Dendritic cell treated with granulocyte-macrophage colony-stimulating factor and Interleukin-4, amounts not matched to agents 40 ng/mL and 50 ng/mL, for 4 days (primary cell): Measurements from ENCODE around the gene ST3GAL5.

ENCODE experiments used
- H3K27ac Mint-ChIP-seq: one replicate; pipeline ENCODE4 v1.8.0; 2022; ENCODE audit warnings: mild to moderate bottlenecking, mixed read lengths
- H3K27me3 Mint-ChIP-seq: one replicate; pipeline ENCODE4 v1.8.0; 2022; ENCODE audit warnings: mild to moderate bottlenecking, mixed read lengths
- H3K36me3 Mint-ChIP-seq: one replicate; pipeline ENCODE4 v1.8.0; 2022; ENCODE audit warnings: low read depth, mixed read lengths
- H3K4me1 Mint-ChIP-seq: one replicate; pipeline ENCODE4 v1.8.0; 2022; ENCODE audit warnings: low read depth, mixed read lengths
- H3K4me3 Mint-ChIP-seq: one replicate; pipeline ENCODE4 v1.8.0; 2022; ENCODE audit warnings: mild to moderate bottlenecking, moderate library complexity, mixed read lengths
- H3K9me3 Mint-ChIP-seq: one replicate; pipeline ENCODE4 v1.8.0; 2022; ENCODE audit warnings: mixed read lengths
- intact Hi-C: fragments of 100-400 bp; cut with micrococcal nuclease; formaldehyde crosslinking; loops from one replicate; pipeline ENCODE4 v1.15.0; 2022

The ST3GAL5 gene

DNA sequence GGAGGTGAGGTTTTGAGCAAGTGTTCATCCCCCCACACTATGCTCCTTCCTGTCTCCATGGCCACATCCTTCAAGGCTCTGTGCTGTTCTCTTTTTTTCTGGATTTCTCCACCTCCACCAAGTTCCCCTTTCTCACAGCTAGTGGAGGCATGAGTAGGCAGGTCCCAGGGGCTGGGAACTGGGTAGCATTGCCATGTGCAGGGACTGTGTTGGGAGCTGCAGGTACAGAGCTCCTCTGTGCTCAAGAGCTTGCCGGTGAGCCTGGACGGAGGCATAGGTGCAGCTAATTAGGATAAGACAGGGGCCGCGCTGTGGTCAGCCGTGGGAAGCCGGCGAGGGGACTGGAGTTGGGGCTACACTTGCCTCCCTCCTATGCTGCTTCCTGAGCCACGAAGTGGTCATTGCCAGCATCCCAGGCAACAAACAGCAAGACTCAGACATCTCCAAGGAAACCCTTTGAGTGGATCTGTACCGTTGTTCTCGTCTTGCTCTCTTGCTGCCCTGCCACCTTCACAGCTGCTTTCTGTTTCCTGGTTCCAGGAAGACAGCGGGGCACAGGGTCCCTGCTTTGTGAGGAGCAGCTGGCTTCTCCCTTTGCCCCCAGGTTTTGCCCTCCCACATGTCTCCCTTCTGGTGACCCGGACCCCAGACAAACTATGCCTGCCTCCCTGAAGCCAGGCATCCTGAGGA is 98.1 kb downstream of the ST3GAL5 start:
- H3K9me3 Mint-ChIP-seq = no peaks in the 10 kb centered on the region
- H3K36me3 Mint-ChIP-seq = no peaks in the 10 kb centered on the region
- H3K27ac Mint-ChIP-seq = no peak overlapping the region
- H3K27me3 Mint-ChIP-seq = peaks cover 32% of the 10 kb centered on the region
- H3K4me3 Mint-ChIP-seq = no peak overlapping the region
- H3K4me1 Mint-ChIP-seq = peaks cover 20% of the 10 kb centered on the region
- intact Hi-C loops = no loop called here

DNA sequence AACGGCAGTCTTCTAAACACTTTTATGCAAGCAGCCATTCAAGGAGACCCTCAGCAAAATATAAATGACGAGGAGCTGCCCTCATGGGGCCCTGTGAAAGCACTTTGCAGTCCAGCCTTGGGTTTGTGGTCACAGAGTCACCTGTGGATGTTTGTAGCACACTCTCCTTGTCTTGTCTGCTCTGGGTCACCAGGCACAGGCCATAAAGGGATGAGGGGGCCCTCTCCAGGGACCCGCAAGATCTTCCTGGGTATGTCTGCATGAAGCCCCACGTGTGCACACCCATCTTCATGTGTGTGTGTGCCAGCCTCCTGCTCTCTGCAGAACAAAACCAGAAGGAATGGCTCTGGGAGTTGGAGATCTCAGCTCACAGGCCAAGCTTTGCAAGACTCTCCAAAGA is 98.8 kb downstream of the ST3GAL5 start:
- peaks cover 26% of the 10 kb centered on the region for H3K4me1 Mint-ChIP-seq
- no peaks in the 10 kb centered on the region for H3K36me3 Mint-ChIP-seq
- H3K27ac Mint-ChIP-seq = no peak overlapping the region
- H3K27me3 Mint-ChIP-seq = peaks cover 38% of the 10 kb centered on the region
- no peak overlapping the region for H3K4me3 Mint-ChIP-seq
- no peaks in the 10 kb centered on the region for H3K9me3 Mint-ChIP-seq
- intact Hi-C loops = no loop called here

DNA sequence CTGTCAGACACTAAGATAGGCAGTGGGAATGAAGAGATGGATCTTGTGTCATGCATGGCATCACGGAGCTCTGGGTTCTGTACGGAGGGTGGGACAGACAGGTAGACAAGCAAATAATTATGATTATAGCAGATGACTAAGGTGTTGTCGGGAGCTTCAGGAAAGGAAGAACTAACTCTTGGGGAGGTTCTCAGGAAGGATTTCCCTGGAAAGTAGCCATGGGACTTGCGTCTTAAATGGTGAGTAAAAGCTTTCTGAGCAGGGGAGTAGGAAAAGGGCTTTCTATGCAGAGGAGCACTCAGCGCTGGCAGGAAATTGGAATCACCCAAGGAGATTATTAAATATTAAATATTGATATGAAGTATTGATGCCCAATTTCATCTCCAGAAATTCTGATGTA is 99.5 kb downstream of the ST3GAL5 start:
- intact Hi-C loops = no loop called here
- Mint-ChIP-seq H3K27ac (no peak overlapping the region), H3K36me3 (no peaks in the 10 kb centered on the region), H3K4me1 (peaks cover 32% of the 10 kb centered on the region), H3K27me3 (peaks cover 45% of the 10 kb centered on the region), H3K9me3 (no peaks in the 10 kb centered on the region), H3K4me3 (no peak overlapping the region)

DNA sequence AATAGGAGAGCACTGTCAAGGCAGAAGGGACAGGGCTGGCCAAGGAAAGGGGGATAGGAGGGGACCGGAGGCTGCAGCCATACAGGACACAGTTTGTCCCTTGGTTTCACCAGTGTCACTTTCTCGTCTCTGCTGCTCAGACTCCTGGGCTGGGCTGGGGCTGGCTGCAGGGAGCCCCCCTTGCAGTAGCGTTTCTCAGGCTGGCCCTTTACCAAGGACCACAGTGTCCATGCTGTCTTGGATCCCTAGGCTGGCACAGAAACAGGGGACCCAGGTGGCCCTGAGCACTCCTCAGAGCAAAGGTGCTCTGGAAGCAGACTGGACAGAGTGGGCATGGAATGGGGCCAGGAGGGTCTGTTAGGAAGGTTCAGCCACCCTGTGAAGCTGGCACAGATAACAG is 100.2 kb downstream of the ST3GAL5 start:
- peaks cover 45% of the 10 kb centered on the region for H3K27me3 Mint-ChIP-seq
- H3K27ac Mint-ChIP-seq = no peak overlapping the region
- H3K9me3 Mint-ChIP-seq = no peaks in the 10 kb centered on the region
- H3K4me1 Mint-ChIP-seq = peaks cover 32% of the 10 kb centered on the region
- intact Hi-C loops = no loop called here
- no peak overlapping the region for H3K4me3 Mint-ChIP-seq
- H3K36me3 Mint-ChIP-seq = no peaks in the 10 kb centered on the region

DNA sequence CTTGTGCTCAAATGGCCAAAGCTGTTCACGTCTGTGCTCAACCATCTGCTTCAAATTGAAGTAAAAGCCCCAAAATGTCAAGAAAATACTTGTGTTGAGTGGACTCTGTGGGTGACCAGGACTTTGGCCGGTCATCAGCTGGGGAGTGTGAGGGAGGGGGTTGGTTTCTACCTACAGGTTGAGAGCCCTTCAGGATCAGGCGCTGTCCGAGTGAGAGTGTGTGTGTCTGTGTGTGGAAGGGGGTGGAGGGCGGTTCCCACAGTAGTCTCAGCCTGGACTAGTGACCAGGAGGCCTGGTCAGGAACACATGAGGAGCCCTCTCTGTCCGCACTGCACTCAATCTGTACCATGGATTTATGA is 100.8 kb downstream of the ST3GAL5 start:
- H3K36me3 Mint-ChIP-seq = no peaks in the 10 kb centered on the region
- H3K27ac Mint-ChIP-seq = no peak overlapping the region
- peaks cover 45% of the 10 kb centered on the region for H3K27me3 Mint-ChIP-seq
- H3K4me3 Mint-ChIP-seq = no peak overlapping the region
- no peaks in the 10 kb centered on the region for H3K9me3 Mint-ChIP-seq
- intact Hi-C loops = no loop called here
- peaks cover 32% of the 10 kb centered on the region for H3K4me1 Mint-ChIP-seq

DNA sequence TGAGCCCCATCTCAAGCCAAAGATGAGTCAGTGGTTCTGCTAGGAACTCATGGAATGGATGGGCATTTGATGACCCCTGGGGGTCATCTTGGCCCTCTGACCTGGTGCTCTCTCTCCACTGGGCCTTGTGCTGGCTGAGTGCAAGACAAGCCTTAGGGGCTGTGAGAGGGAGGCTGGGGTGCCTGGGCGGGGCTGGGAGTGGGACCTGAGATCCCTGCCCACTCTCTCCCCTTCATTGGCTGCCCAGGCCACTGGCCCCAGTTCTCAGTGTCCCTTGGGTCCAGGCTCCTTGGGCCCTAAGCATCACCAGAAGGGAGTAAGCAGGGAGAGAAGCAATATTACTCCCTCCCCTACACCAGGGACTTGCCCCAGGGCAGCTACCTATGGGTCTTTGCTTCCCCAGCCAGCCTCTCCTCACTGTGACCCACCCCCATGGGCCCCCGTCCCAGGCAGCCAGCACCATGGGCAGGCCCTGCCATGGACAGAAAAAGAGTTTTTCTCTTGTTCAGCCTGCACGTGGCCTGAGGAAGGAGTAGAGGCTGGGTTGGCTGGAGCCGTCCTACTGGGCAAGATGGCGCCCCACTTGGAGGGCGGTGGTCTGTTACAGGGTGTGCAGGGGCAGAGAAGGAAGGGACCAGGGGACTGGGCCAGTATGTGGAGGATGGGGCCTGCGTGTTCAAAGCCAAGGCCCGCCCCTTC is 101.4 kb downstream of the ST3GAL5 start:
- intact Hi-C loops = no loop called here
- Mint-ChIP-seq H3K27ac (no peak overlapping the region), H3K4me3 (no peak overlapping the region), H3K36me3 (no peaks in the 10 kb centered on the region), H3K4me1 (peaks cover 32% of the 10 kb centered on the region), H3K27me3 (peaks cover 41% of the 10 kb centered on the region), H3K9me3 (no peaks in the 10 kb centered on the region)
